Adrenal gland (tissue), 12 donors: ENCODE data around the gene ZFAND6. TPM values are rescaled to one million over a fixed set of nuclear protein-coding genes. Genes with fewer than 3 reads are reported as not detected.

ENCODE experiments used
- DNase-seq, 7 donors: peaks; one replicate each; pipeline ENCODE4 v3.0.0-alpha.2; 2019 to 2020
- H3K27ac ChIP-seq, 5 donors: fragments of 200-600 bp; sonication (generic) in 4 of 5; 1 replicate in 3 of 5; 2 replicates in 2 of 5; pipeline versions ENCODE4 v1.5.1 to v1.8.0; 2016 to 2020; ENCODE audit warnings: mild to moderate bottlenecking in 1 of 5
- H3K27me3 ChIP-seq: fragments of 200-600 bp; 2 replicates; pipeline ENCODE4 v1.8.0; 2021
- H3K36me3 ChIP-seq, 2 donors: fragments of 200-600 bp; replicated peaks in 1 of 2; 1 replicate in 1 of 2; 2 replicates in 1 of 2; pipeline versions ENCODE4 v1.5.1 to v1.8.0; 2018 to 2022
- H3K4me1 ChIP-seq, 2 donors: fragments of 200-600 bp; replicated peaks in 1 of 2; 1 replicate in 1 of 2; 2 replicates in 1 of 2; pipeline versions ENCODE4 v1.5.1 to v1.8.0; 2018 to 2021
- H3K4me3 ChIP-seq, 4 donors: fragments of 200-600 bp; sonication (generic) in 3 of 4; one replicate each; pipeline ENCODE4 v1.5.1; 2016 to 2018
- H3K9me3 ChIP-seq, 3 donors: fragments of 200-600 bp; sonication (generic) in 1 of 3; replicated peaks in 1 of 3; 1 replicate in 2 of 3; 2 replicates in 1 of 3; pipeline versions ENCODE4 v1.5.1 to v1.8.0; 2016 to 2021
- CTCF ChIP-seq, 6 experiments: fragments of 450-650 bp in 4 of 6; fragments of 200-600 bp in 2 of 6; sonication (generic) in 1 of 6; IDR thresholded peaks; 1 replicate in 5 of 6; 2 replicates in 1 of 6; pipeline versions ENCODE4 v1.5.1 to v1.8.0; 2016 to 2021; ENCODE audit warnings: antibody characterized with exemption in 6 of 6, mild to moderate bottlenecking in 2 of 6, moderate library complexity in 1 of 6
- POLR2A ChIP-seq, 2 donors: fragments of 450-650 bp; IDR thresholded peaks; one replicate each; pipeline ENCODE4 v1.6.1; 2017; ENCODE audit warnings: antibody characterized with exemption in 2 of 2, mild to moderate bottlenecking in 2 of 2, moderate library complexity in 1 of 2
- WGBS, 4 donors: extraction: QIAGEN DNeasy Blood & Tissue Kit in 2 of 4; methylation state at CpG; one replicate each; pipeline versions ENCODE4 v1.1.5 to v1.1.7; 2013 to 2017; 5-methylcytosine and 5-hydroxymethylcytosine counted together
- intact Hi-C, 2 donors: fragments of 100-400 bp; cut with DNase I; formaldehyde crosslinking; loops; one replicate each; pipeline versions ENCODE4 v1.14.1 to v1.15.0; 2022 to 2023
- polyA plus RNA-seq, 3 donors: library from polyadenylated mRNA; stranded (reverse); fragments of 200-250 nt in 2 of 3; fragments of 350-450 nt in 1 of 3; fragmentation: Illumina TruSeq in 1 of 3; extraction: RNeasy Lipid Tissue Mini Kit (QIAGEN cat#74804) in 1 of 3; gene quantifications; one replicate each; pipeline ENCODE4 v1.2.3, GENCODE V29; 2013 to 2014
- total RNA-seq, 9 donors: library from RNA; depleted of rRNA in 4 of 9; stranded (reverse); fragments of >200 nt in 4 of 9; fragments of 120-200 nt in 1 of 9; fragmentation: NEBNext Ultra II Directional in 1 of 9; extraction: Animal tissue kit (Norgen Biotek cat#: 25700) in 1 of 9; gene quantifications; one replicate each; pipeline versions ENCODE4 v1.1.0 to v1.2.4, GENCODE V29; 2013 to 2023
- donor health status: healthy with polysubstance abuse.
- donor health status: Bipolar disorder and iron deficiency.
- donor health status: DM: yes; HTN: yes; CAD: no.
- donor health status: DM: no; HTN: no; CAD: no.
- donor health status: DM: no; HTN: no; CAD: no.
- donor health status: DM: yes; HTN: yes; CAD: no.

ZFAND6 gene
- total and polyA plus RNA-seq, 12 donors, result 46.5 to 197 (median 105) TPM

GRCh38 chr15:80151576-80151975 lies 92.1 kb downstream of the ZFAND6 start:
- 57 to 75% (median 75%) methylated on average over 3 of the region's 3 CpGs for WGBS, 4 donors
- Histone ChIP-seq H3K27ac (peak overlapping the region in 2 of 5 donors; percentile 19 to 83), H3K27me3 (no peaks in the 10 kb centered on the region), H3K4me1 (peaks cover 30 to 32% of the 10 kb centered on the region in 2 donors), H3K36me3 (no peaks in the 10 kb centered on the region), H3K4me3 (no peak overlapping the region), H3K9me3 (no peaks in the 10 kb centered on the region)
- intact Hi-C loops, result no loop called here
- no peak for TF ChIP-seq POLR2A (IDR thresholded peaks at IDR 0.05)
- no peak for TF ChIP-seq CTCF (IDR thresholded peaks at IDR 0.05)
- DNase-seq, result no peak

GRCh38 chr15:80152180-80152895 lies 92.9 kb downstream of the ZFAND6 start:
- intact Hi-C loops, result no loop called here
- 1 to 4% (median 2%) methylated on average over 6 to 35 of the region's 41 CpGs for WGBS, 4 donors
- Histone ChIP-seq H3K4me1 (peaks cover 32 to 33% of the 10 kb centered on the region in 2 donors), H3K27ac (peak overlapping the region in 4 of 5 donors; percentile 76 to 94 (median 86)), H3K36me3 (no peaks in the 10 kb centered on the region), H3K4me3 (peak overlapping the region in 2 of 4 donors; percentile 51 to 81), H3K27me3 (no peaks in the 10 kb centered on the region), H3K9me3 (no peaks in the 10 kb centered on the region)
- peak; percentile 97 to 99 (median 98) for DNase-seq
- TF ChIP-seq POLR2A (IDR thresholded peaks at IDR 0.05), result peak in 1 of 2 donors; percentile 65
- no peak for TF ChIP-seq CTCF (IDR thresholded peaks at IDR 0.05)

- Histone ChIP-seq H3K4me1 (peaks cover 32 to 33% of the 10 kb centered on the region in 2 donors), H3K9me3 (no peaks in the 10 kb centered on the region), H3K4me3 (peak within 1 kb of the TSS; percentile 29 to 81 (median 50)), H3K27ac (peak within 1 kb of the TSS; percentile 35 to 94 (median 84)), H3K27me3 (no peaks in the 10 kb centered on the region), H3K36me3 (peaks cover 0 to 5% of the 10 kb centered on the region in 2 donors)
- 1 to 2% (median 1%) methylated on average over 21 to 45 of the region's 45 CpGs for WGBS, 4 donors
- DNase-seq, result peak; percentile 36 to 79 (median 54)
- intact Hi-C loops, result no loop called here
- no peak for TF ChIP-seq CTCF (IDR thresholded peaks at IDR 0.05)
- peak; percentile 55 to 65 for TF ChIP-seq POLR2A (IDR thresholded peaks at IDR 0.05)
Observed at GRCh38 chr15:80152896-80153876, 93.7 kb downstream of the ZFAND6 start, which contains the start of gene FAH. Gene FAH, plus strand, starts transcription at chr15:80152999. Its CDS starts 56 bp downstream, at chr15:80153055.

- DNase-seq, result peak in 1 of 7 donors; percentile 50
- Histone ChIP-seq H3K4me3 (peak overlapping the region in 2 of 4 donors; percentile 51 to 81), H3K36me3 (peaks cover 0 to 9% of the 10 kb centered on the region in 2 donors), H3K4me1 (peaks cover 32 to 33% of the 10 kb centered on the region in 2 donors), H3K27me3 (no peaks in the 10 kb centered on the region), H3K9me3 (no peaks in the 10 kb centered on the region), H3K27ac (peak overlapping the region in 3 of 5 donors; percentile 84 to 94 (median 88))
- WGBS, 4 donors, result 54 to 72% (median 65%) methylated on average over 4 of the region's 4 CpGs
- intact Hi-C loops, result no loop called here
- no peak for TF ChIP-seq POLR2A (IDR thresholded peaks at IDR 0.05)
- TF ChIP-seq CTCF (IDR thresholded peaks at IDR 0.05), result no peak
Observed at GRCh38 chr15:80153900-80154299, 94.4 kb downstream of the ZFAND6 start.
